Measurements from ENCODE around the gene OSBPL10. TPM values are rescaled to one million over a fixed set of nuclear protein-coding genes. Genes with fewer than 3 reads are reported as not detected.

OSBPL10 gene
- total and polyA plus RNA-seq, 2 donors (not counting 1 experiment from before 2014, with no cell fraction given), result 88.5 to 310 TPM

- no peaks in the 10 kb centered on the region for H3K27me3 Mint-ChIP-seq
- TF ChIP-seq CTCF (IDR thresholded peaks at IDR 0.05), result no peak
- no peak for TF ChIP-seq EZH2 (IDR thresholded peaks at IDR 0.05; ENCODE audit: borderline replicate concordance, insufficient read depth, low read depth, low read length, poor library complexity, severe bottlenecking)
- peaks cover 3% of the 10 kb centered on the region for H3K9me3 Mint-ChIP-seq (ENCODE audit: insufficient read depth)
- no peaks in the 10 kb centered on the region for H3K27me3 ChIP-seq (replicated peaks in 1 of 4; ENCODE audit: control extremely low read depth in 1 of 4, control insufficient read depth in 3 of 4, insufficient read depth in 4 of 4, low read length in 3 of 4)
- ATAC-seq (ENCODE audit: low read depth) (no peak), DNase-seq (no peak)
- ChIA-PET CTCF (interaction anchor here (0.7 kb wide), 1 partner anchor 221 kb away, joined by 3 read pairs; no protein-coding TSS in a partner anchor), POLR2A (interaction anchor here (0.7 to 1.4 kb wide), 5 partner anchors 12 to 32 kb away, joined by 3 to 5 read pairs (median 4); no protein-coding TSS in a partner anchor)
- H3K79me2 ChIP-seq (ENCODE audit: control insufficient read depth, insufficient read depth, low read length), result peaks cover 99% of the 10 kb centered on the region
- H3K9me3 ChIP-seq (ENCODE audit: control extremely low read depth in 1 of 3, control insufficient read depth in 2 of 3, insufficient read depth in 1 of 3, low read length in 2 of 3), result peaks cover 0 to 14% (median 2%) of the 10 kb centered on the region in 3 donors
- H3K36me3 ChIP-seq (replicated peaks in 1 of 2; ENCODE audit: control extremely low read depth in 1 of 2, control insufficient read depth in 1 of 2, extremely low read depth in 1 of 2, insufficient read depth in 2 of 2, low read length in 1 of 2), result peaks cover 0 to 12% of the 10 kb centered on the region in 2 experiments
- H3K4me1 ChIP-seq (ENCODE audit: control insufficient read depth in 2 of 2, insufficient read depth in 2 of 2, low read length in 2 of 2), result peaks cover 83 to 88% of the 10 kb centered on the region in 2 donors
- peak overlapping the region in 2 of 5 experiments; percentile 15 to 21 for H3K4me3 ChIP-seq (ENCODE audit: control extremely low read depth in 1 of 5, extremely low read depth in 1 of 5, insufficient read depth in 1 of 5, low read depth in 2 of 5, low read length in 4 of 5)
- no peak overlapping the region for H3K9ac ChIP-seq (ENCODE audit: low read length)
- peak overlapping the region; percentile 67 for H3K4me2 ChIP-seq (replicated peaks; ENCODE audit: low read depth, low read length, poor library complexity, severe bottlenecking)
- no peaks in the 10 kb centered on the region for H4K20me1 ChIP-seq (ENCODE audit: control insufficient read depth, insufficient read depth, low read length, poor library complexity, severe bottlenecking)
- H3K4me1 Mint-ChIP-seq, result peaks cover 84% of the 10 kb centered on the region
- peak overlapping the region; percentile 84 for H3K4me3 Mint-ChIP-seq
- no CpG with 5 or more reads among the region's 3 CpGs for WGBS (ENCODE audit: insufficient coverage)
- peak overlapping the region; percentile 98 for H3K27ac Mint-ChIP-seq
- peak overlapping the region; percentile 83 to 93 for H3K27ac ChIP-seq (ENCODE audit: low read length in 2 of 2)
- intact Hi-C loops (cut with micrococcal nuclease), result loop anchor here (2.0 kb wide), 2 partner anchors 15 kb away; no protein-coding TSS in a partner anchor
- H2AFZ ChIP-seq (ENCODE audit: insufficient read depth, low read depth, low read length, poor library complexity, severe bottlenecking), result peak overlapping the region; percentile 70
These were observed 35.4 kb downstream of the OSBPL10 start for GRCh38 chr3:31945738-31946052.

- intact Hi-C loops (cut with micrococcal nuclease), result no loop called here
- H3K4me3 ChIP-seq (ENCODE audit: control extremely low read depth in 1 of 5, extremely low read depth in 1 of 5, insufficient read depth in 1 of 5, low read depth in 2 of 5, low read length in 4 of 5), result no peak overlapping the region
- peaks cover 1 to 12% of the 10 kb centered on the region in 2 experiments for H3K36me3 ChIP-seq (replicated peaks in 1 of 2; ENCODE audit: control extremely low read depth in 1 of 2, control insufficient read depth in 1 of 2, extremely low read depth in 1 of 2, insufficient read depth in 2 of 2, low read length in 1 of 2)
- Mint-ChIP-seq H3K27me3 (no peaks in the 10 kb centered on the region), H3K9me3 (ENCODE audit: insufficient read depth) (no peaks in the 10 kb centered on the region), H3K27ac (peak overlapping the region; percentile 5), H3K4me1 (peaks cover 59% of the 10 kb centered on the region), H3K4me3 (no peak overlapping the region)
- no peak overlapping the region for H3K9ac ChIP-seq (ENCODE audit: low read length)
- DNase-seq (no peak), ATAC-seq (ENCODE audit: low read depth) (no peak)
- H3K9me3 ChIP-seq (ENCODE audit: control extremely low read depth in 1 of 3, control insufficient read depth in 2 of 3, insufficient read depth in 1 of 3, low read length in 2 of 3), result peaks cover 0 to 7% (median 2%) of the 10 kb centered on the region in 3 donors
- no peaks in the 10 kb centered on the region for H3K27me3 ChIP-seq (replicated peaks in 1 of 4; ENCODE audit: control extremely low read depth in 1 of 4, control insufficient read depth in 3 of 4, insufficient read depth in 4 of 4, low read length in 3 of 4)
- H2AFZ ChIP-seq (ENCODE audit: insufficient read depth, low read depth, low read length, poor library complexity, severe bottlenecking), result no peak overlapping the region
- TF ChIP-seq EZH2 (IDR thresholded peaks at IDR 0.05; ENCODE audit: borderline replicate concordance, insufficient read depth, low read depth, low read length, poor library complexity, severe bottlenecking) (no peak), CTCF (IDR thresholded peaks at IDR 0.05) (no peak)
- POLR2A ChIA-PET, result interaction anchor here (1.0 kb wide), 1 partner anchor 16 kb away, joined by 4 read pairs; no protein-coding TSS in a partner anchor
- no peak overlapping the region for H3K27ac ChIP-seq (ENCODE audit: low read length in 2 of 2)
- no peaks in the 10 kb centered on the region for H4K20me1 ChIP-seq (ENCODE audit: control insufficient read depth, insufficient read depth, low read length, poor library complexity, severe bottlenecking)
- peaks cover 83 to 90% of the 10 kb centered on the region in 2 donors for H3K4me1 ChIP-seq (ENCODE audit: control insufficient read depth in 2 of 2, insufficient read depth in 2 of 2, low read length in 2 of 2)
- H3K79me2 ChIP-seq (ENCODE audit: control insufficient read depth, insufficient read depth, low read length), result peaks cover 100% of the 10 kb centered on the region
- H3K4me2 ChIP-seq (replicated peaks; ENCODE audit: low read depth, low read length, poor library complexity, severe bottlenecking), result no peak overlapping the region
- CTCF ChIA-PET, result no interaction called here
These were observed 38.0 kb downstream of the OSBPL10 start for GRCh38 chr3:31943041-31943440.

Data from B cell (primary cell).